ENCODE results near the gene FANCG.
A peak's percentile ranks its signal among the peaks of the same experiment; 100 is the strongest.

Gene FANCG

GRCh38 chr9:35102769-35103659, 23.3 kb upstream of the FANCG start, which contains the start of gene STOML2:
STOML2 (minus strand) TSS chr9:35103131; CDS start chr9:35103094, 37 bp downstream.
- peak; percentile 94 for DNase-seq

- DNase-seq = no peak
These were observed 22.7 kb upstream of the FANCG start for GRCh38 chr9:35102465-35102768.

- DNase-seq = no peak
These were observed 17.8 kb upstream of the FANCG start for GRCh38 chr9:35097573-35097972.

DNA sequence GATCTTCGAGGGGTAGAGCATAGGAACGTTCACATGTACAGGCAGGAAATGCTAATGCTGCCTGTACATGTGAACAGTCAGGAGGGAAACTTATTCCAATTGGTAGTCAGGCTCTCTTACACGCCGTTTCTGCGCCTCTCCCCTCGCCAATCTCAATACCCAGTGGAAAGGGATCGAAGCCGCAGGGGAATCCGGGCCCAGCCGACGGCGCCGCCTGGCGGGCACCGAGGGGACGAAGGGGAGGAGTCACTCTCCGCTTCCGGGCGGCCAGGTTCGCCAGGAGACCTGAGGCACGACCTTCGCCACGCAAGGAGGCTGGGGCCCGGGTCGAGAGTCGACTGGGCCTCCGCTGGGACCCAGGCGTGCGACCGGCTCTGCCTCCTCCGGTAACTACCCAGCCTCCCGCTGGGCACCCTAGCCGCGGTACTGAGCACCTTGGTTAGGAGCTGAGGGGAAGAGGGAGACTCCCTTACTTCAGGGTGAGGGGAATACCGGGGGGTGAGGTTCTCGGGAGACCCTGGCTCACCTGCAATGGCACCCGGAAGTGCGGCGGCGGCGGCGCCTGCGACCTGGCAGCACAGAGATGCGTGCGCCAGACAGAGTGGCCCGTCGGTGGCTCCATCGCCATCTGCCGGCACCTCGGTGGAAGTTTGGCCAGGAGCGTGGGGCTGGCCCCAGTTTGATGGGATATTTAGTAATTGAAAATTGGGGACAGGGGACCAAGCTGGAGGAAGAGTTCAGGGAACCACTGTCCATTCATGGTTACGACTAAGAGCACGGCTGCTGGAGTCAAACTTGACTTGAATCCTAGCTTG, 16.5 kb upstream of the FANCG start, which contains the start of gene PIGO:
Gene PIGO (minus strand): TSS at position 557 of the 815 bp plus-strand sequence. CDS start 1,026 bp downstream, outside the sequence.
- peak; percentile 91 for DNase-seq

- no peak for DNase-seq
These were observed 11.8 kb upstream of the FANCG start for GRCh38 chr9:35091536-35091935.

DNA sequence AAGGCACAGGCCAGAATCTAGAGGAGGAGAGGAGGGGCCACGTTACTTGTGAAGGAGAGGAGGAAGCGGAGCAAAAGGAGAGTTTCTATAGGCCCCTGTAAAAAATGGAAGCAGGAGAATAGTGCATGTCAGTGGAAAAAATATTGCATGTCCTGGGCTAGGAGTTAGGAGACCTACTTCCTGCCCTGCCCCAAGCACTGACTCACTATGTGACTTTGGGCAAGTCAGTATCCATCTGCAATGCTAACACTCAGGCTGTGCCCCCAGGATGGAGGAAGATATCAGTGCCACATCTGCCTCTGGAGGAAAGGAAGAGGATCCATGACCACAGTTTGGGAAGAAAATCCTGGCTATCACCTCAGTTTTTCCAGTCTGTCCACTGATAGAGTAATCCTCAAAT, 9.7 kb upstream of the FANCG start:
- DNase-seq = no peak

- DNase-seq = no peak
These were observed 5.3 kb upstream of the FANCG start for GRCh38 chr9:35085078-35085477.

- no peak for DNase-seq
These were observed 709 bp downstream of the FANCG start for GRCh38 chr9:35079041-35079425.

- no peak for DNase-seq
These were observed 1.7 kb downstream of the FANCG start for GRCh38 chr9:35078066-35078465.

GRCh38 chr9:35076848-35077247, 2.9 kb downstream of the FANCG start:
- DNase-seq = no peak

- DNase-seq = no peak
These were observed 4.4 kb downstream of the FANCG start for GRCh38 chr9:35075358-35075757.

DNA sequence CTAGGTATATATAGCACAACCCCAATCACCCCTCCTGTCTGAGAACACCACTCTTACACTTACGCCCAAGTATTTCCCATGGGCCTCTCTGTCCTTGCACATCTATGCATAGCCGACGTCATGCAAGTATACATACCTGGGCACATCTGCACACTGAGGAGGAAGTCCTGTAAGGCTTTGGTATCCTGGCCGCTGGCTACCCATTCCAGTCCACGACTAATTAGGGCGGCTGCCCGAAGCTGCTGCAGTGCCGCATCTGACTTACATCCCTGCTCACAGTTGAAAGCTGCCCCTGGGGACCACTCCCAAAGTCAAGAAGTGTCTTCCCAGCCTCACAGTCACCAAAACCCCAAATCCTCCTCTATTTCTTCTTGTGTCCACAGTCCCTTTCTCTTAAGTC, 5.0 kb downstream of the FANCG start:
- DNase-seq = no peak

- DNase-seq = no peak
These were observed 5.6 kb downstream of the FANCG start for GRCh38 chr9:35074141-35074540.

DNA sequence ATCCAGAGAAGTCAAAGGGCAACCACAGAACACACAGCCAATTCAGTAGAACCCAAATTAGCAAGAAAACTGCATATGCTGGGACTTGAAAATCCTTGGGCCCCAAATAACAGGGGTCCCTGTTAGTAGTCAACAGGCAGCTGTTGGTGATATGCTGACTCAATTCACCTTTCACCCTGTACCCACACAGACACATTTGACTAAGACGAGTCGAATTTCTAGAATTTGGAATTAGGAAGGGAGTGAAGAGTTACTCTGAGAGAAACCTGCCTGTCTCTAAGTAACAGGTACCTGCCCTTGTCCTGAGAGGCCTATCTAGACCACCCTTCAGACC, 6.5 kb downstream of the FANCG start:
- DNase-seq = no peak

- DNase-seq = peak; percentile 98
These were observed 7.1 kb downstream of the FANCG start, which contains the start of gene VCP for GRCh38 chr9:35072461-35073278. VCP (minus strand) TSS chr9:35072625; CDS start chr9:35072353, 272 bp downstream.

DNA sequence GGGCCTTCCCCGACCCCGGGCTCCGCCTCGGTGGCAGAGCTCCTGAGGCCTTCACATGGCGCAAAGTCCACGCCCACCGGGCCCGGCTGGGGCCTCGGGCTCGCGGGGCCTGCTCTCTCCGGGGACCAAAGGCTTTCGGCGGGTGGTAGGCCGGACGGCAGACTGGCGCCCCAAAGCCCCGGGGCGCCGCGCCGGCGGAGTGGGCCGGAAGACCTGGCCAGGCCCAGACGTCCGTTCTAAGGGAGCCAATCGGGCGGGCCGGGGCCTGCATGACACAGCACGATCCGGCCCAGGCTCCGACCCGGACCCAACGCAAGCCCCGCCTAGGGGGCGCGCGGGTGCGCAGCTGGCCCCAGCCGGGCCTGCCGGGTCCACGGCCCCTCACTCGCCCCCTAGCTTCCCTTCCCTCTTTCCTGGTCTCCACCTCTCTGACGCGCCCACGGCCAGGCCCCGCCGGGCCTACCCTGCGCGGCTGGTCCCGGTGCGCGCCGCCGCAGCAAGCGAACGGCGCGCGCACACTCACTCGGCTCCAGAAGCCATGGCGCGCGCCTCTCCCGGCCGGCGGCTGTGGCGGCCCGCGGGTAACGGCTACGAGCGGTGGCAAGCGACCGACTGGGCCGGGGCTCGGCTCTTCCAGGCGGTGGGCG, 7.8 kb downstream of the FANCG start:
- DNase-seq = peak; percentile 75

DNA sequence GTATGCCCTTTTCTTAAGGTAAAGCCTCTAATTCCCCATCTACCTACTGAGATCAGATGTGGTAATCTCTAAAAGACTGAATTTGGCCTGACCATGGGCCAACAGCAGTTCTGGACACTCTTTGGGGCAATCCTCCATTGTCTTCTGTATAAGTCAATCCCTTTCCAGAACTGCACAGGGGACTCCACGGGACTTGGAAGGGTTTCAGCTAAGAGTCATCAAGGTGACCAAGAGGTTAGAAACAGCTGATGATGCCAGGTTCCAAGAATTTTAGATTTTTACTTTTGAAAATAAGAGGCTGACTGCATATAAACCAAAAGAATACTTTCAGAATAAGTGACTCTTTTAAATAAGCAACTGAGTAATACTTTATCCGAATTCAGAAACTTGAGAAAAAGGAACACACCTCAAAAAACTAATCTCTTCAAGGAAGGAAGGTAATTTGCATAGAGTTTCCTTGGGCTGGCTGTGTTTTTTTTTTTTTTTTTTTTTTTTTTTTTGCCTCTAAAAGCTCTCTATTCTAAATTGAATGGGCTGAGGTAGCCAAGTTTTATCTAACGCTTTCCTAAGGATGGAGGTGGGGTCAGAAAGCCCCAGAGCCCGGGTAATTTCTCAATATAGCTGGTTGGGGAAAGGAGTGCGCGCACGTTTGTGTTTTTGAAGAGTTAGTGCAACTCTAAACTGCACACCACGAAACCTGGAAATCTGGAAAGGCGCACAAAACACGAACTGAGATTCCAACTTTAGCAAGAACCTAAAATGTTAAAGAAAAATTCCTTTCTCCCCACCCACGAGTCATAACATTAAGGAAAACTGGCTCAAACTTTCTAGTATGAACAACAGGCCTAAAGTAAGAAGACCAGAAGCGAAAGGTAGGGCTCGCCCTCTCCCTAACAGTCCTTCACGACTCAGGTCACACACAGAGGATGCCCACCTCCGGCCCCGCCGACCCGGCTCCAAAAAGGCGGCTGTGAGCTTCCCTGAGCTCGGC, 8.6 kb downstream of the FANCG start:
- no peak for DNase-seq

- no peak for DNase-seq
These were observed 10.7 kb downstream of the FANCG start for GRCh38 chr9:35069020-35069419.

GRCh38 chr9:35067056-35067455, 12.7 kb downstream of the FANCG start:
- DNase-seq = no peak

GRCh38 chr9:35060548-35061207, 19.1 kb downstream of the FANCG start:
- no peak for DNase-seq

DNA sequence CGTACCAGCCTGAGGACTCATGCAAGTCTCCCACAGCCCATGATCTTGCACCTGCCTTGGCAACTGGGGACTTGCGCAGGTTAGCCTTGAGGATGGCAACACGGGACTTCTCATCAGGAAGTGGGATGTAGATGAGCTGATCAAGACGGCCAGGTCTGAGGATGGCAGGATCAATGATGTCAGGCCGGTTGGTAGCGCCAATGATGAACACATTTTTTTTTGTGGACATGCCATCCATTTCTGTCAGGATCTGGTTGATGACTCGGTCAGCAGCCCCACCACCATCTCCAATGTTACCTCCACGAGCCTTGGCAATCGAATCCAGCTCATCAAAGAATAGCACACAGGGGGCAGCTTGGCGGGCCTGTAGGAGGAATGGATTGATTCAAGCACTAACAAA, 20.3 kb downstream of the FANCG start:
- no peak for DNase-seq

All from activated naive CD4-positive, alpha-beta T cell treated with Interleukin-2 at 50 U/mL for 16 hours (primary cell).